ENCODE measurements around the gene PNKP. TPM values are rescaled to one million over a fixed set of nuclear protein-coding genes. Genes with fewer than 3 reads are reported as not detected.

Gene PNKP
- polyA plus RNA-seq, 1 experiment: 13.0 TPM

- Histone ChIP-seq H3K27me3 (ENCODE audit: control insufficient read depth, insufficient read depth, low read length) (no peaks in the 10 kb centered on the region), H3K27ac (ENCODE audit: low read depth, low read length) (peak overlapping the region; percentile 2), H3K4me3 (ENCODE audit: low read depth, low read length) (no peak overlapping the region), H3K9me3 (ENCODE audit: control insufficient read depth, insufficient read depth, low read length) (no peaks in the 10 kb centered on the region; the same call in 1 of the 2 replicates)
- no peak for TF ChIP-seq CTCF (IDR thresholded peaks at IDR 0.05; ENCODE audit: low read depth, low read length)
- no peak for DNase-seq (ENCODE audit: low read depth, low spot score)
- ChIA-PET CTCF (no interaction called here), POLR2A (no interaction called here)
Observed at GRCh38 chr19:49855277-49855675, 12.1 kb downstream of the PNKP start.

GRCh38 chr19:49854378-49855263, 12.8 kb downstream of the PNKP start:
- Histone ChIP-seq H3K9me3 (ENCODE audit: control insufficient read depth, insufficient read depth, low read length) (peaks cover under 1% of the 10 kb centered on the region; the same call in 1 of the 2 replicates), H3K27me3 (ENCODE audit: control insufficient read depth, insufficient read depth, low read length) (no peaks in the 10 kb centered on the region), H3K27ac (ENCODE audit: low read depth, low read length) (peak overlapping the region; percentile 31), H3K4me3 (ENCODE audit: low read depth, low read length) (no peak overlapping the region)
- CTCF ChIA-PET: no interaction called here
- no peak for TF ChIP-seq CTCF (IDR thresholded peaks at IDR 0.05; ENCODE audit: low read depth, low read length)
- POLR2A ChIA-PET: interaction anchor here (0.7 to 0.9 kb wide), 2 partner anchors 9 to 11 kb away, joined by 3 to 4 read pairs; no protein-coding TSS in a partner anchor
- DNase-seq (ENCODE audit: low read depth, low spot score): no peak

GRCh38 chr19:49853852-49854377, 13.5 kb downstream of the PNKP start:
- no peak for TF ChIP-seq CTCF (IDR thresholded peaks at IDR 0.05; ENCODE audit: low read depth, low read length)
- ChIA-PET POLR2A (interaction anchor here (0.7 to 1.4 kb wide), 4 partner anchors 10 to 41 kb away, joined by 3 to 4 read pairs (median 3); partner anchors contain the start of gene FUZ), CTCF (no interaction called here)
- DNase-seq (ENCODE audit: low read depth, low spot score): no peak
- Histone ChIP-seq H3K4me3 (ENCODE audit: low read depth, low read length) (no peak overlapping the region), H3K27ac (ENCODE audit: low read depth, low read length) (peak overlapping the region; percentile 31), H3K9me3 (ENCODE audit: control insufficient read depth, insufficient read depth, low read length) (peaks cover 6% of the 10 kb centered on the region), H3K27me3 (ENCODE audit: control insufficient read depth, insufficient read depth, low read length) (no peaks in the 10 kb centered on the region)

GRCh38 chr19:49852631-49853126, 14.7 kb downstream of the PNKP start:
- ChIA-PET POLR2A (interaction anchor here (0.7 to 1.4 kb wide), 2 partner anchors 17 to 43 kb away, joined by 3 to 7 read pairs; no protein-coding TSS in a partner anchor), CTCF (no interaction called here)
- no peak for DNase-seq (ENCODE audit: low read depth, low spot score)
- Histone ChIP-seq H3K9me3 (ENCODE audit: control insufficient read depth, insufficient read depth, low read length) (peaks cover 6% of the 10 kb centered on the region), H3K27ac (ENCODE audit: low read depth, low read length) (no peak overlapping the region), H3K27me3 (ENCODE audit: control insufficient read depth, insufficient read depth, low read length) (no peaks in the 10 kb centered on the region), H3K4me3 (ENCODE audit: low read depth, low read length) (peak overlapping the region; percentile 84)
- no peak for TF ChIP-seq CTCF (IDR thresholded peaks at IDR 0.05; ENCODE audit: low read depth, low read length)
